Common myeloid progenitor, CD34-positive (primary cell): Measurements from ENCODE around the gene CENPN.

ENCODE experiments used
- CTCF ChIA-PET: fragments of 350-600 bp; sonication (Branson Sonifier 250); formaldehyde crosslinking; loops from one replicate; lab custom pipeline; 2021; ENCODE audit warnings: antibody characterized with exemption; lab: Charles Lee
- POLR2A ChIA-PET: fragments of 350-600 bp; sonication (Branson Sonifier 250); formaldehyde crosslinking; loops from one replicate; lab custom pipeline; 2021; ENCODE audit warnings: antibody characterized with exemption; lab: Charles Lee
- DNase-seq, 3 donors: peaks; one replicate each; pipeline versions ENCODE4 v3.0.0 to v3.0.0-alpha.2; 2013
- H3K27ac ChIP-seq, 2 experiments: 1 replicate in 1 of 2; 2 replicates in 1 of 2; pipeline ENCODE4 v1.7.0; 2013; ENCODE audit warnings: inconsistent platforms in 2 of 2, low read length in 2 of 2, mild to moderate bottlenecking in 2 of 2, low read depth in 1 of 2, moderate library complexity in 1 of 2; ENCODE audit not compliant: severe bottlenecking in 2 of 2, insufficient read depth in 1 of 2, poor library complexity in 1 of 2
- H3K27me3 ChIP-seq, 5 experiments: replicated peaks in 2 of 5; 1 replicate in 3 of 5; 2 replicates in 2 of 5; pipeline versions ENCODE4 v1.6.1 to v1.7.0; 2013; ENCODE audit warnings: low read length in 4 of 5, mild to moderate bottlenecking in 2 of 5, moderate library complexity in 2 of 5, inconsistent platforms in 1 of 5; ENCODE audit not compliant: insufficient read depth in 5 of 5, control insufficient read depth in 4 of 5
- H3K36me3 ChIP-seq, 4 experiments: 1 replicate in 2 of 4; 2 replicates in 2 of 4; pipeline versions ENCODE4 v1.6.1 to v1.7.0; 2013; ENCODE audit warnings: low read length in 3 of 4, control low read depth in 1 of 4, mild to moderate bottlenecking in 1 of 4; ENCODE audit not compliant: control insufficient read depth in 4 of 4, insufficient read depth in 4 of 4
- H3K4me1 ChIP-seq, 4 experiments: 1 replicate in 3 of 4; 2 replicates in 1 of 4; pipeline versions ENCODE4 v1.6.1 to v1.7.1; 2013; ENCODE audit warnings: low read length in 3 of 4, mild to moderate bottlenecking in 3 of 4, control low read depth in 1 of 4, inconsistent platforms in 1 of 4, moderate library complexity in 1 of 4; ENCODE audit not compliant: control insufficient read depth in 4 of 4, insufficient read depth in 4 of 4; ENCODE audit errors: control extremely low read depth in 1 of 4
- H3K4me3 ChIP-seq, 7 experiments: 1 replicate in 4 of 7; 2 replicates in 3 of 7; pipeline versions ENCODE4 v1.5.1 to v1.7.0; 2013; ENCODE audit warnings: mild to moderate bottlenecking in 7 of 7, low read length in 6 of 7, moderate library complexity in 6 of 7, inconsistent platforms in 2 of 7, low read depth in 2 of 7, control low read depth in 1 of 7; ENCODE audit not compliant: insufficient read depth in 4 of 7, control insufficient read depth in 1 of 7; ENCODE audit errors: extremely low read depth in 1 of 7
- H3K9me3 ChIP-seq, 5 experiments: 1 replicate in 4 of 5; 2 replicates in 1 of 5; pipeline versions ENCODE4 v1.6.1 to v1.7.1; 2013; ENCODE audit warnings: low read length in 4 of 5, mild to moderate bottlenecking in 2 of 5, inconsistent platforms in 1 of 5, low read depth in 1 of 5, moderate library complexity in 1 of 5; ENCODE audit not compliant: control insufficient read depth in 4 of 5, insufficient read depth in 2 of 5; ENCODE audit errors: control extremely low read depth in 1 of 5
- WGBS: methylation state at CpG from one replicate; pipeline ENCODE4 v1.1.5; 2013; ENCODE audit not compliant: insufficient coverage; 5-methylcytosine and 5-hydroxymethylcytosine counted together

Gene CENPN

GRCh38 chr16:81003610-81004460 is 3.2 kb upstream of the CENPN start:
- CTCF ChIA-PET, result interaction anchor here (0.8 to 3.5 kb wide), 14 partner anchors 10 to 74 kb away, joined by 3 to 20 read pairs (median 6); partner anchors contain the start of gene ATMIN
- Histone ChIP-seq H3K4me1 (peaks cover 8 to 36% (median 29%) of the 10 kb centered on the region in 4 experiments), H3K36me3 (peaks cover 0 to 3% (median 0%) of the 10 kb centered on the region in 4 experiments), H3K9me3 (no peaks in the 10 kb centered on the region), H3K27ac (peak overlapping the region; percentile 46 to 82), H3K27me3 (no peaks in the 10 kb centered on the region), H3K4me3 (peak overlapping the region in 6 of 7 experiments; percentile 33 to 97 (median 62))
- 100% methylated on average over 1 of the region's 11 CpGs for WGBS
- peak in 2 of 3 donors; percentile 36 to 48 for DNase-seq
- POLR2A ChIA-PET, result interaction anchor here (0.6 to 0.8 kb wide), 2 partner anchors 11 to 17 kb away, joined by 3 read pairs; no protein-coding TSS in a partner anchor

GRCh38 chr16:81004646-81005353 is 2.2 kb upstream of the CENPN start:
- peaks cover 0 to 3% (median 0%) of the 10 kb centered on the region in 4 experiments for H3K36me3 ChIP-seq
- POLR2A ChIA-PET, result interaction anchor here (0.6 kb wide), 1 partner anchor 18 kb away, joined by 3 read pairs; no protein-coding TSS in a partner anchor
- 86% methylated on average over 8 of the region's 14 CpGs for WGBS
- CTCF ChIA-PET, result interaction anchor here (0.8 to 3.5 kb wide), 13 partner anchors 11 to 73 kb away, joined by 3 to 20 read pairs (median 5); partner anchors contain the start of gene ATMIN
- peak overlapping the region; percentile 46 to 82 for H3K27ac ChIP-seq
- peak; percentile 73 to 81 (median 75) for DNase-seq
- no peaks in the 10 kb centered on the region for H3K9me3 ChIP-seq
- H3K4me3 ChIP-seq, result peak overlapping the region in 6 of 7 experiments; percentile 41 to 97 (median 62)
- H3K4me1 ChIP-seq, result peaks cover 8 to 38% (median 30%) of the 10 kb centered on the region in 4 experiments
- no peaks in the 10 kb centered on the region for H3K27me3 ChIP-seq

GRCh38 chr16:81005610-81006161 is 1.3 kb upstream of the CENPN start:
- Histone ChIP-seq H3K4me3 (peak overlapping the region; percentile 89 to 97 (median 92)), H3K27me3 (no peaks in the 10 kb centered on the region), H3K36me3 (peaks cover 0 to 3% (median under 1%) of the 10 kb centered on the region in 4 experiments), H3K27ac (peak overlapping the region; percentile 98 to 99), H3K4me1 (peaks cover 8 to 38% (median 30%) of the 10 kb centered on the region in 4 experiments), H3K9me3 (no peaks in the 10 kb centered on the region)
- peak in 1 of 3 donors; percentile 10 for DNase-seq
- POLR2A ChIA-PET, result no interaction called here
- WGBS, result 31% methylated on average over 9 of the region's 18 CpGs
- CTCF ChIA-PET, result interaction anchor here (1.5 to 3.5 kb wide), 4 partner anchors 12 to 31 kb away, joined by 4 to 20 read pairs (median 9); partner anchors contain the start of gene ATMIN

GRCh38 chr16:81006211-81006812 is 702 bp upstream of the CENPN start:
- Histone ChIP-seq H3K4me3 (peak overlapping the region; percentile 89 to 97 (median 92)), H3K4me1 (peaks cover 8 to 38% (median 30%) of the 10 kb centered on the region in 4 experiments)
- POLR2A ChIA-PET, result interaction anchor here (0.6 to 1.8 kb wide), 3 partner anchors 10 to 500 kb away, joined by 3 to 5 read pairs (median 4); partner anchors contain the start of gene ATMIN

GRCh38 chr16:81008505-81008789 is 1.4 kb downstream of the CENPN start:
- Histone ChIP-seq H3K36me3 (peaks cover 3 to 22% (median 5%) of the 10 kb centered on the region in 4 experiments), H3K4me1 (peaks cover 8 to 38% (median 27%) of the 10 kb centered on the region in 4 experiments), H3K4me3 (peak overlapping the region in 6 of 7 experiments; percentile 89 to 97 (median 94)), H3K27me3 (no peaks in the 10 kb centered on the region), H3K9me3 (no peaks in the 10 kb centered on the region), H3K27ac (peak overlapping the region; percentile 77 to 99)
- no peak for DNase-seq
- WGBS, result 100% methylated on average over 4 of the region's 12 CpGs
- ChIA-PET CTCF (interaction anchor here (1.0 kb wide), 1 partner anchor 10 kb away, joined by 3 read pairs; no protein-coding TSS in a partner anchor), POLR2A (no interaction called here)

More at GRCh38 chr16:81006211-81006812, 702 bp upstream of the CENPN start:
- peak in 1 of 3 donors; percentile 45 for DNase-seq
- 0% methylated on average over 42 of the region's 50 CpGs for WGBS
- peaks cover 0 to 6% (median 0%) of the 10 kb centered on the region in 4 experiments for H3K36me3 ChIP-seq
- H3K9me3 ChIP-seq, result no peaks in the 10 kb centered on the region
- CTCF ChIA-PET, result interaction anchor here (0.5 to 1.8 kb wide), 6 partner anchors 9 to 106 kb away, joined by 3 to 6 read pairs (median 3); partner anchors contain the start of gene ATMIN
- H3K27ac ChIP-seq, result peak overlapping the region; percentile 98 to 99
- no peaks in the 10 kb centered on the region for H3K27me3 ChIP-seq

GRCh38 chr16:81012974-81013373 is 6.0 kb downstream of the CENPN start:
- Histone ChIP-seq H3K36me3 (peaks cover 16 to 63% (median 33%) of the 10 kb centered on the region in 4 experiments), H3K4me3 (no peak overlapping the region), H3K27ac (no peak overlapping the region), H3K27me3 (no peaks in the 10 kb centered on the region), H3K9me3 (no peaks in the 10 kb centered on the region), H3K4me1 (peaks cover 0 to 10% (median 4%) of the 10 kb centered on the region in 4 experiments)
- ChIA-PET POLR2A (no interaction called here), CTCF (no interaction called here)
- DNase-seq, result no peak
- no CpG with 5 or more reads among the region's 3 CpGs for WGBS
